Measurements from ENCODE around the gene SERPINF2. TPM values are rescaled to one million over a fixed set of nuclear protein-coding genes. Genes with fewer than 3 reads are reported as not detected.

Gene SERPINF2
- total RNA-seq, 4 donors from 2014 or later, result 6.0 to 28.8 (median 9.1) TPM

- DNase-seq (ENCODE audit: low spot score), result no peak
These were observed 16.8 kb upstream of the SERPINF2 start for GRCh38 chr17:1725642-1726511.

GRCh38 chr17:1726626-1727257, 15.9 kb upstream of the SERPINF2 start:
- no peak for TF ChIP-seq CTCF (IDR thresholded peaks at IDR 0.05)
- ATAC-seq (ENCODE audit: low FRiP score) (no peak), DNase-seq (ENCODE audit: low spot score) (no peak)

More at GRCh38 chr17:1725642-1726511, 16.8 kb upstream of the SERPINF2 start:
- ATAC-seq (ENCODE audit: low FRiP score), result no peak
- TF ChIP-seq CTCF (IDR thresholded peaks at IDR 0.05), result no peak

DNA sequence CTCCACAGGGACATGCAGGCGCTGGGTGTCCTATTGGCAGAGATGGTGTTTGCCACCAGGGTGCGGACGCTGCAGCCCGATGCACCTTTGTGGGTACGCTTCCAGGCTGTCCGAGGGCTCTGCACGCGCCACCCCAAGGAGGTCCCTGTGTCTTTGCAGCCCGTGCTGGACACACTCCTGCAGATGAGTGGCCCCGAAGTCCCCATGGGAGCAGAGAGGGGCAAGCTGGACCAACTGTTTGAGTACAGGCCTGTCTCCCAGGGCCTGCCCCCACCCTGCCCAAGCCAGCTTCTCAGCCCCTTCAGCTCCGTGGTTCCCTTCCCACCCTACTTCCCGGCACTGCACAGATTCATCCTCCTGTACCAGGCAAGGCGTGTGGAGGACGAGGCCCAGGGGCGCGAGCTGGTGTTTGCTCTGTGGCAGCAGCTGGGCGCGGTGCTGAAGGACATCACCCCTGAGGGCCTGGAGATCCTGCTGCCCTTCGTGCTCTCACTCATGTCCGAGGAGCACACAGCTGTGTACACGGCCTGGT, 15.3 kb upstream of the SERPINF2 start:
- no peak for TF ChIP-seq CTCF (IDR thresholded peaks at IDR 0.05)
- ATAC-seq (ENCODE audit: low FRiP score) (no peak), DNase-seq (ENCODE audit: low spot score) (no peak)

GRCh38 chr17:1727876-1728630, 14.6 kb upstream of the SERPINF2 start:
- no peak for DNase-seq (ENCODE audit: low spot score)
- TF ChIP-seq CTCF (IDR thresholded peaks at IDR 0.05), result no peak
- ATAC-seq (ENCODE audit: low FRiP score), result no peak

DNA sequence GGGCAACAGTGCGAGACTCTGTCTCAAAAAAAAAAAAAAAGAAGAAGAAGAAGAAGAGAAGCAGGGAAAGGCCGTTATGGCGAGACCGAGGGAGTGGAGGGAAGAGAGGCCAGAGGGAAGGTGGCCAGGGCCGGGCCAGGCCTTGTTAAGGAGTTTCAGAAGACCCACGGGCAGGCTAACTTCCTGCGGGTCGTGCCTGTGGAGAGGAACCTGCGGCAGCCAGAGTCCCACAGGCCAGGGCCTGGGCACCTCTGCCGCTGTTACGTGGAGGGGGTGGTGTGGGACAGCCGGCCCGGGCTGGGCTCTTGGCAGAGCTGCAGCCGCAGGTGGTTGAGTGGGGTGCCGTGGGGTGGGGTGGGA, 12.7 kb upstream of the SERPINF2 start:
- ATAC-seq (ENCODE audit: low FRiP score) (no peak), DNase-seq (ENCODE audit: low spot score) (no peak)
- no peak for TF ChIP-seq CTCF (IDR thresholded peaks at IDR 0.05)

DNA sequence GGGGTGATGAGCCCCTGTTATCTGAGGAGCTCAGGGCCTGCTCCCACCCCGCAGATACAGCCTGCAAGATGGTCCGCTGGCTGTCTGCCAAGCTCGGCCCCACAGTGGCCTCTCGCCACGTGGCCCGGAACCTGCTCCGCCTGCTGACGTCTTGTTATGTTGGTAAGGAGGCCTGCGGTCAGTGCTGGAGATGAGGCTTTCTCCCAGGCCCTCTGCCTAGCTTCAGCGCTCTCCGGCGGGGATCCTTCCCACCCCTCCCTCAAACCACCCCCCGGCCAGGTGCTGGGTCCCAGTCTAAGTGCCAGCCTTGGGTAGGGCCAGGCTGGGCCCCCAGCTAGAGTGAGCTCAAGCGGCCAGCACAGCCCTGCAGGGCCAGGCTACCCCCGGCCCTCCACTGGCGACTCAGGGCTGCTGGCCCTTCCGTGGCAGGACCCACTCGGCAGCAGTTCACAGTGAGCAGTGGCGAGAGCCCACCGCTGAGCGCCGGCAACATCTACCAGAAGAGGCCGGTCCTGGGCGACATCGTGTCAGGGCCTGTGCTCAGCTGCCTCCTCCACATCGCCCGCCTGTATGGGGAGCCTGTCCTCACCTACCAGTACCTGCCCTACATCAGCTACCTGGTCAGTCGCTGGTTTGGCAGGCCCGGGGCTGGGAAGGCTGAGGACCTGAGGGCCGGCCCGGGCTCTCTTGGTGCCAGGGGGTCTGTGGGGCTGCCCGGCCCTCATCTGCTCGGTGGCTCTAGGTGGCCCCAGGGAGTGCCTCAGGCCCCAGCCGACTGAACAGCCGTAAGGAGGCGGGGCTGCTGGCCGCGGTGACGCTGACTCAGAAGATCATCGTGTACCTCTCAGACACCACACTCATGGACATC, 12.1 kb upstream of the SERPINF2 start:
- peak; percentile 39 for ATAC-seq (ENCODE audit: low FRiP score)
- peak; percentile 76 for DNase-seq (ENCODE audit: low spot score)
- TF ChIP-seq CTCF (IDR thresholded peaks at IDR 0.05), result no peak

Data from omental fat pad (tissue), 4 donors.